ENCODE measurements around the gene MARVELD1.

MARVELD1 gene

DNA sequence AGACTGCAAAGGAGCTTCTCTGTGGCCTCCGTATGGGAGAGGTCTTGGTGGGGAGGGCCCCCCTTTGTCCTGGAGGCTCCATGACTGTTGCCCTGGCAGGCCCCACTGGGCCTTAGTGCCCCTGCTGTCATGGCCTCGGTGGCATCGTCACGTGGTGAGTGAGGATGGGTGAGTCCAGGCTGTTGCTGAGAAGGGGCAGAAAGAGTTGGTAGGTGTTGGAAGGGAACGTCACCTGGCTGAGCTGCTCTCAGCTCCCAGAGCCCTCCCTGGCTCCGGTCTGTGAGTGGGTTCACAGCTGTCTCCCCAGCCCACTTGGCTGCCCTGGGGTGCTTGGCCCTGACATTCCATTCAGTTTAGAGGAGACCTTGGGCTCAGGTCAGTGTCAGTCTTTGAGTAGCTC, 42.2 kb downstream of the MARVELD1 start:
- no peak for DNase-seq

DNA sequence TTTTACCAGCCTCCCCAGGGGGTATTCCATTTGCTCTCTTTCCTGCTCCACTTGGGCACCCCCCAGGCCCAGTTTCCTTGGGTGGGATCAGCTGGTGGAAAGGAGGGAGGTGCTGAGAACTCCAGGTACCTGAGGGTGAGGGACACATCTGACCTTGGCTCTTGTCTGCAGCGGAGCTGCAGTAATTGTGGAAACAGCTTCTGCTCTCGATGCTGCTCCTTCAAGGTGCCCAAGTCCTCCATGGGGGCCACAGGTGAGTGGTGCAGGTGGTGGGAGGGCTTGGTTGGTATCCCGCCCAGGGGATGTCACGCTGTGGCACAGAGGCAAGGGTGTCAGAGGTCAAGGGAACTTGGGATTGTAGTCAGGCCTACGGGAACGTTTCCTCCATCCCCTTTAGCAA, 43.9 kb downstream of the MARVELD1 start:
- no peak for DNase-seq

DNA sequence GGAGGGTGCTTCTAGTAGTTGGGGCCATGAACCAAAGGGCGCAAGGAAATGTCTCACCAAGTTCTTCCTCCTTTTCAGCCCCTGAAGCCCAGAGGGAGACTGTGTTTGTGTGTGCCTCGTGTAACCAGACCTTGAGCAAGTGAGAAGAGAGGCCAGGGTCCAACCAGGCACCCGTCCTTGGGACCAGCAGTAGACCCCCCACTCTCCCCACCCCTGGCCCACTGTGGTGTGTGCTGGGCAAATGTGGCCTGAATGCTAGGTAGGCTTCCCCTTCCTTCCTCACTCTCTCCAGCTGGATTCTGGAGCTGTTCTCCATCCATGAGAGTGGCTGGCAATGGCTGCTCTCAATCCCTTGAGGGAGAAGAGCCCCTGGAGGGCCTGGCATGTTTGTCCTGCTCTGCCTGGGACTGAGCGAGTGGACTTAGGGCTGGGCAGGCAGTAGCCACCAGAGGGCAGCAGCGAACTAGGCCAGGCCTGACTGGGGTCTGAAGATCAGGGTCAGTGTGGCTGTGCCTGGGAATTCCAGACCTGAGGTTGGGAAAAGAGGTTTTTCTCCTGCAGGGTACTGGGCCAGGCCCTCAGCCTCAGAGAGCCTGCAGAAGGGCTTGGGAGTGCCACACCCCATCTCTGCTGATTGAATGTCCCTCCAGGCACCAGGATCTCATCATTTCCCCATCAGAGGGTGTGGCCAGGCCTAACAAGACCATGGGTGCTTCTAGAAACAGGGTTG, 45.8 kb downstream of the MARVELD1 start:
- DNase-seq: peak; percentile 34

DNA sequence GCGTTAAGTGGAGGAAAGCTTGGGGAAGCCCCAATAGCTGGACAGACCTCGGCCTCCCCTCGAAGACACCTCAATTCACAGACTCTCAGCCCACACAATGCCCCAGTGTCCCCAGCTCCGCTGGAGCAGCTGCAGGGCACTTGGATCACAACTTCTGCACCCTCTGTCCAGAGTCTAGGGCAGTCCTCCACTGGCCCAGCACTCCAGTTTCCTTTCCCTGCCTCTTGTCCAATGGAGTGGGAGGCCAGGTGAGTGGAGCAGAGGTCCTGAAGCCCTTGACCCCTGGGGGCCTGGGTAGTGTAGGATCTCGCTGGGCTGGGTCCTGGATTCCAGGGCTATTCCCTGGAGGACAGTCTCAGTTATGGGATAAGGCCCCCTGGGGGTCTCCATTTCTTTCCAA, 46.4 kb downstream of the MARVELD1 start:
- no peak for DNase-seq

DNA sequence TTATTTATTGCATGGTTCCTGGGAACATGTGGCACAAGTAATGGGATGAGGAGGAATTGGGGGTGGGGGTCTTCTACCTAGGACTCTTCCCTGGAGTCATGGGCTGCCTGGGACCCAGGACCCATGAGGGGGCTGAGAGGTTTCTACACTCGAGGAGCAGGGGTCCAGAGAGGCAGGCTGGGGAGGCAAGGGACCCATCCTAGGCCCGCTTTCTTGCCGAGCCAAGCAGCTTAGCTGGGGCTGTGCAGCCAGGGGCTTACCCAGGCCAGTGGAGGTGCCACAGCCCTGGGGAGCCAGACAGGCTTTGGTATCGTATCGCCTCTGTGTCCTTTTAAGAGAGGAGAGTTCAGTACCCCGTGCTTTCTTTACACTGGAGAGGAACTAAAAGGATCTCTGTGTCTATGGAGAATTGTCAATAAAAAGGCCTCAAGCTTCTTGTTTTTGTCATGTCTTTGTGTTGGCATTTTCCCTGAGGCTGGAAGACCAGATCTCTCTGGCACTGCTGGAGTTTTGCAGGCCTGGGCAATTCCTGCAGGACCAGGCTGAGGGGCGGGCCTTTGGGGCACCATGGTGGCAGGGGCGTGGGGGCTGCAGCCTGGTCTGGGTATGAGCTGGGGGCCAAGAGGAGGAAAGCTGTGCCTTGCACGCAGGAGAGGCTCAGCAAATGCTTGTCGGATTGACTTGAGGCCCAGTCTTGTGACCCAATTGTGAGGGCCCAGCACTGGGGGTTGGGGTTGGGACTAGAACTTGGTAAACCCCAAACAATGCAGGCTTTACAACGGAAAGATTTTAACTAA, 47.1 kb downstream of the MARVELD1 start:
- DNase-seq: no peak

DNA sequence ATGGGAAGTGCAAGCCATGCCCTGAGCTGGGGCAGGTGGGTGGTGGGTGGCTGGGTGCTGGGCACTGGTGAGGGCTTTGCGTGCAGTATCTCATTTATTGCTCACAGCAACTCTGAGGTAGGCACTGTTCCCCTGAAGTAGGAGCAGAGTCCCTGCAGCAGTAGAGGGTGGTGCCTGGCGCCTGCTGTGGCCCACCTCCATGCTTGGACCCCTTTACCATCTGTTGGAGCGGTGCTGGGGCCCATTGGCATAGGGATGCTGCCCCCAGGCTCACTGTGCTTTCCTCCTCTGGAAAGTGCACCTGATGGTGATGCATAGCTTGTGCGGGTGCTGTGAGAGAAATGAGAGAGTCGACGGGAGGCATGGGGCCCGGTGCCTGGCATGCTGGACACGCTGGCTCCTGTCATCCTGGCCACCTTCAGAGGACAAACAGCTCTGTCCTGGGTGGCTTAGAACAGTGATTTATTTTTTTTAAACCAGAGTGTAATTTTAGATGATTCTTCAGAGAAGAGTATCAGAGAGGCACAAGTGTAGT, 47.9 kb downstream of the MARVELD1 start:
- no peak for DNase-seq

DNA sequence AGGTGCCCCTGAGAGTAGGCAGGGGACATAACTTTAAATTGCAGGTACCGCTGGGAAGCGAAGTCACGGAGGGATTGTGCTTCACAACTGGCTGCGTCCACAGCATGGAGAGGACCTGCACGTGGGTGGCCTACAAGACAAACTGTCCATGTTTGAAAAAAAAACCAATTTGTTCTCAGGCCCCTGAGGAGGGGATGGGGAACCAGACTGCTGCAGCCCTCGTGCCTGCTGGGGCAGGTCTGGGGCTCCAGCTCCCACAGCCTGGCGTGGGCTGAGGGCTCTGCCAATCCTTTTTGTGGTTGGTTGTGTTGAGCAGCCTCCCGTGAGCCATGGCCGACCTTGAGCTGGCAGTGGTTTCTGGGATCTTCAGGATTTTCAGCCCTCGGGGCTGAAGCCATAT, 48.5 kb downstream of the MARVELD1 start:
- no peak for DNase-seq

DNA sequence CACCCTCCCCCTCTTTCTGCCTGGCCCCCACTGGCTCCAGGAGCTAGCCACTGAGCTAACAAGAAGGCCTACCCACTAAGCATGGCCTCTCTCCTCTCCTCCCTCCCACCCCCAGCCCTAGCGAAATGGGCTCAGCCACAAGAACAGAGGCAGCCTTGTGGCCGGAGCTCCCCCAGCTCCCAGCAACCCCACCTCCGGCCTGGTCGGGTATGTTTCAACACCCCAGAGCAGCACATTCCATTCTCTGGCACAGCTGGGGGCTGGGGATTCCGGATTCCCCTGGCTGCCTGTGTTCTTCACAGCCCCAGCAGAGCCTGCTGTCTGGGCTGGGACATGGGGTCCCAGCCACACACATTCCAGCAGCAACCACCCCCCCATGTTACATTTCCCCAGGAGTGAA, 49.3 kb downstream of the MARVELD1 start:
- peak; percentile 22 for DNase-seq

DNA sequence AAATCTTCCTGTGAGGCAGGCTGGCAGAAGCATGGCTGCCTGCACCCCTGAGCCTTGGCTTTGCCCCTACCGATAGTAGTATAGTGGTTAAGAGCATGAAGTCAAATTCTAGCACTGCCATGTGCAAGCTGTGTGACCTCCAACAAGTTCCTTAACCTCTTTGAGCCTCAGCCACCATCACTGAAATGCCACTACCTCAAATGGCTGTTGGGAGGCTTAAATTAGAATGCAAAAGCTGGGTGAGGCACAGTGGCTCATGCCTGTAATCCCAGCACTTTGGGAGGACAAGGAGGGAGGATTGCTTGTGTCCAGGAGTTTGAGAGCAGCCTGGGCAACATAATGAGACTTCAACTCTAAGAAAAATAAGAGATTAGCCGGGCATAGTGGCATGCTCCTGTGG, 49.9 kb downstream of the MARVELD1 start:
- DNase-seq: no peak

DNA sequence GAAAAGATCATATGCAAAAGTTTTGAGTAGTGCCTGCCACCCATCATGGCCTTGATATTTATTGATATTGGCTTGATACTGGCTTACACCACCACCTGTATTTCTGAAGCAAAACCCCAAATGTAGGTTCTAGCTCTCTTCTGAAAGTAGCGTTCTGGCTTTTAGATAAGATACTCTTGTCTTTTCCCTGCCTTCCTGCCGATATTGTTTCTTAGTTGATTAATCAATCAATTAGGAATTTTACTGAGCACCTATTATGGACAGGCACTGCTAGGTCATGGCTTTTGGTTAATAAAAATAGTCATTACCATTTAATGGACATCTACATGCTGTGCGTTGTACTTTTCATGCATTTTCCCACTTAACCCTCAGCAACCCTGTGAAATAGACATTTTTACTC, 50.4 kb downstream of the MARVELD1 start:
- no peak for DNase-seq

DNA sequence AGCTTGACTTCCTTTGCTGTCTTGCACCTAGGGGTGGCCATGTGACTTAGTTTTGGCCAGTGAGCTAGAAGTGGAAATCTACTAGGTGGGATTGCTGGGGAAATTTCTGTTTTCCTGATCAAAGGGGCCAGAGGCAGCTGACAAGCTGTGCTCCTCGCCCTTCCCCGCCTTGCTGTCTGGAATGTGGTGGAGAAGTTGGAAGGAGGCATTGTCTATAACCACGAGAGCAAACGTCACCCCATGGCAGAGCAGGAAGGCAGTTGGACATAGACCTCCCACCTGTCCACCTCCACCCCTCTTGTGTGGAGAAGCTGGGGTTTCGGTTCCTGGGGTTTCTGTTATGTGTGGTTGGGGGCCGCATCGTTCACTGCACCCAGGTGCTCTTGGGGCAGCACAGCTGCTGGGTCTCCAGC, 51.0 kb downstream of the MARVELD1 start:
- no peak for DNase-seq

DNA sequence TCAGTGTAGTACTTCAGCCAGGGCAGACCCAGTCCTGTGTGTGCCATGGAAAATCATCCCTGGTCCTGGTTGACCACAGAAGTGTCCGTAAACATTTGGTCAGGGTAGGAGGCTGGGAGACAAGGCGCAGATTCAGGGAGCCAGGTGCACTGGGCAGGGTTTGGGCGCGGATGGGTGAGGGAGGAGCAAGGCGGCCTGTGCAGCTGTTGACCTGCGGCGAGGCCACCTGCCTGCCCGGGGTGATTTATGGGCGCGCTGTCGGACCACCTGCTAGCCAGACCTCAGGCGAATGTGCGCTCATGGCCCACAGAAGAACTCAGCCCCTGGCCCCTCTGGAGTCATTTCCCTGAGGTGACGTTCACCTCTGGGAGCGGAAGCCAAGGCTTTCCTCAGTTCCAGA, 51.7 kb downstream of the MARVELD1 start:
- no peak for DNase-seq

DNA sequence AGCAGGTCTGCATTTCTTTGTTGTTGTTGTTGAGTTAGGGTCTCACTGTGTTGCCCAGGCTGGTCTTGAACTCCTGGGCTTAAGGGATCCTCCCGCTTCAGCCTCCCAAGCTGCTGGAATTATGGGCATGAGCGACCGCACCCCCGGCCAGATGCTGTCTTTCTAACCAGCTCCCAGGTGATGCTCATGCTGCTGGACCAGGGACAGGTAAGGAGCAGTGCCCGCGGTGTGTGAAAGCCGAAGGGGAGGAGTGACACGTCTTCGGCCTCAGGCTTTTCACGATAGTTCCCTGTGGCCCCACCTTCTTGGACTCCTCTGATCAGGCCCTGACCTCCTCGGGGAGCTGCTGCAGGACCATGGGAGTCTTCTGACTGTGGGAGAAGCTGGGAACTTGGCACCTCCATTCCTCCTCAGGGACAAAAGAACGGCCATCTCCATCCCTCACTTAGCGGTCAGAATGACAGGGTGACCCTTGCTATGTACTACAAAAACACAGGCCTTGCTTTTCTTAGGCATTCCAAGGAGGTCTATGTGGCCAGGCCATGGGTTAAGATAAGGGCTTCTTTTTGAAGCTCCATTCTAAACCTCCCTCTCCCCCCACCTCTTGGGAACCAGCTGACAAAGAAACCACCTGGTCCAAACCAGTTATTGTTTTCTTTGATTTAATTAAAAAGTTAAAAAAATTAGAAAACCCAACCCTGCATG, 52.7 kb downstream of the MARVELD1 start:
- DNase-seq: no peak

DNA sequence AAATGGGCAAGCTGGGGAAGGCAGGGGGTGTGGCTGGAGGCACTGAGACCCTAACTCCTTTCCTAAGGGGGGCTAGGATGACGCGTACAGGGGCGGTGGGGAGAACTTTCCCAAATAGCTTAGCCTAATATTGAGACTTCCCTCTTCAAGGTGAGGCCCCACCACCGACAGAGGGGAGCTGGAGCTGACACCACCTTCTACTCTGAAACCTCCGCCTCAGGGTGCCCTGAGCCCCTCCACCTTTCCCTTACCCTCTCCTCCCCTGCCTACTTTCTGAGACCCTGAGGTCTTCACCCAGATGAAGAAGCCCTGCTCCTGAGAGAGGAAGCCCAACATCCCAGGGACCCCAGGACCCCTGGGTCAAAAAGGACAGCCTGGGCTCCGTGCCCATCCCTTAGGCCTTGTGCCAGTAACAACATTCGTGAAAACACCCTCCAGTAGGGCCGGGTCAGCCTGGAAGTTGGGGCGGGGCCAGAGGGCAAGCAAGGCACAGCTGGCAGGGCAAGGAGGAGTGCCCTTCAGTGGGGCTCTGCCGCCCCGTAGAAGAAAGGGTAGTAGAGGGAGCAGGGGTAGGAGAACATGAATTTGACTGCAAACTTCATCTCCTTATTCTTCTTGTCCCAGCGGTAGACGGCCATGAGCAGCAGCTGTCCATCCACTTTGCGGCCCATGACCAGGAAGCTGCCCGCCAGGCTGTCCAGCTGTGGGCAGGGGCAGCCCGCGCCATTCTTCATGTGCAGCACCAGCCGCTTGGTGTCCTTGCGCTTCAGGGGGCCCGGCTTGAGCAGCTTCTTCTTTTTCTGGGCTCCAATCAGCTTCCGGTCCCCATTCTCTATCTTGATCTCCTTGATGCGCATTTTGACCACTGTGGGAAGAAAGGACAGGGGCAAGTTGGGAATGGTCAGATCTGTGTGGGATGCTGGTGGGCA, 53.7 kb downstream of the MARVELD1 start:
- no peak for DNase-seq
